Endodermal cell (in vitro differentiated cells): ENCODE data around the gene IL4I1. TPM values are rescaled to one million over a fixed set of nuclear protein-coding genes. Genes with fewer than 3 reads are reported as not detected.
A peak's percentile ranks its signal among the peaks of the same experiment; 100 is the strongest.

Experiments
- DNase-seq: peaks from one replicate; pipeline ENCODE4 v3.0.0-alpha.2; 2017
- H3K27ac ChIP-seq: 2 replicates; pipeline ENCODE4 v1.5.1; 2013; ENCODE audit warnings: mild to moderate bottlenecking, low read depth, low read length, moderate library complexity
- H3K27me3 ChIP-seq: 2 replicates; pipeline ENCODE4 v1.6.1; 2013; ENCODE audit warnings: mild to moderate bottlenecking, low read length, moderate library complexity; ENCODE audit not compliant: insufficient read depth, control insufficient read depth, poor library complexity, severe bottlenecking
- H3K36me3 ChIP-seq: 2 replicates; pipeline ENCODE4 v1.7.0; 2013; ENCODE audit warnings: mild to moderate bottlenecking, low read length, moderate library complexity; ENCODE audit not compliant: control insufficient read depth, insufficient read depth
- H3K4me1 ChIP-seq: one replicate; pipeline ENCODE4 v1.7.0; 2013; ENCODE audit warnings: low read length; ENCODE audit not compliant: control insufficient read depth, insufficient read depth
- H3K4me3 ChIP-seq: 2 replicates; pipeline ENCODE4 v1.5.1; 2013; ENCODE audit warnings: mild to moderate bottlenecking, low read length, moderate library complexity
- H3K9ac ChIP-seq: 2 replicates; pipeline ENCODE4 v1.6.1; 2013; ENCODE audit warnings: mild to moderate bottlenecking, low read length, moderate library complexity; ENCODE audit not compliant: poor library complexity, severe bottlenecking; ENCODE audit errors: extremely low read depth
- H3K9me3 ChIP-seq: 2 replicates; pipeline ENCODE4 v1.6.1; 2013; ENCODE audit warnings: mild to moderate bottlenecking, low read length, moderate library complexity; ENCODE audit not compliant: control insufficient read depth
- H3K27ac Mint-ChIP-seq: 2 replicates; pipeline ENCODE4 v1.8.0; 2020; ENCODE audit warnings: mixed read lengths
- H3K27me3 Mint-ChIP-seq: 2 replicates; pipeline ENCODE4 v1.8.0; 2021; ENCODE audit warnings: mild to moderate bottlenecking, mixed read lengths; ENCODE audit not compliant: insufficient read depth
- H3K36me3 Mint-ChIP-seq: 2 replicates; pipeline ENCODE4 v1.8.0; 2020; ENCODE audit warnings: low read depth, mixed read lengths
- H3K4me1 Mint-ChIP-seq: 2 replicates; pipeline ENCODE4 v1.8.0; 2020; ENCODE audit warnings: mixed read lengths
- H3K4me3 Mint-ChIP-seq: 2 replicates; pipeline ENCODE4 v1.8.0; 2020; ENCODE audit warnings: mild to moderate bottlenecking, moderate library complexity, mixed read lengths
- H3K9me3 Mint-ChIP-seq: 2 replicates; pipeline ENCODE4 v1.8.0; 2020; ENCODE audit warnings: mild to moderate bottlenecking, mixed read lengths
- WGBS, 2 experiments: methylation state at CpG; one replicate each; pipeline versions ENCODE4 v1.1.5 to v1.1.7; 2013; ENCODE audit warnings: missing lambda C conversion rate in 2 of 2, mixed read lengths in 1 of 2; ENCODE audit not compliant: insufficient coverage in 1 of 2, insufficient read length in 1 of 2; 5-methylcytosine and 5-hydroxymethylcytosine counted together
- total RNA-seq, 2 donors: library from RNA; stranded (reverse); fragmentation: NEBNext Ultra II Directional in 1 of 2; extraction: Animal tissue kit (Norgen Biotek cat#: 25700) in 1 of 2; gene quantifications; 2 replicates in 1 of 2; 3 replicates in 1 of 2; pipeline ENCODE4 v1.2.1, GENCODE V29; 2021
- TF ChIP-seq, protein P1 (sequence below): fragments of 200-600 bp; sonication (generic); conservative IDR thresholded peaks from 2 replicates; pipeline ENCODE4 v1.5.0; 2021; ENCODE audit warnings: antibody characterized with exemption, mild to moderate bottlenecking

The IL4I1 gene
- total RNA-seq, 2 donors from 2014 or later: 0.97 TPM; not detected in 1

DNA sequence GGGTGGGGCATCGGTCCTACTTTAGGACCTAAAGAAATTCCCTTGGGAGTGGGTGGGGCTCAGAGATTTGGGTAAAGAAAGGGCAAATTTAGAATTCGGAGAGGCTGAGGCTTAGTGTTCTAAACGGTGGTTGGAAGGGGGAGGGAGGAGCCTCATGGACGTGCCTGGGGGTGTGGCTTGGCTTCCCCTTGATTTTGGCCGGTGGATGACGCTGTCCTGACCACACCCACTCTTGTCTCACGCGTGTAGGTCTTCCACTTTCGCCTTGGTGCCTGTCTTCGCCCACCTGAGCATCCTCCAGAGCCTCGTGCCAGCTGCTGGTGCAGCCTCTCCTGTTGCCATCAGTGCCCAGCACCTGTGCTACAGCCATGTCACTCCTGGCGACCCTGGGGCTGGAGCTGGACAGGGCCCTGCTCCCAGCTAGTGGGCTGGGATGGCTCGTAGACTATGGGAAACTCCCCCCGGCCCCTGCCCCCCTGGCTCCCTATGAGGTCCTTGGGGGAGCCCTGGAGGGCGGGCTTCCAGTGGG is 33.9 kb upstream of the IL4I1 start:
- DNase-seq: peak; percentile 76
- Histone ChIP-seq H3K4me3 (peak overlapping the region; percentile 100), H3K9me3 (no peaks in the 10 kb centered on the region), H3K9ac (no peak overlapping the region), H3K27ac (no peak overlapping the region), H3K27me3 (no peaks in the 10 kb centered on the region), H3K36me3 (peaks cover 43% of the 10 kb centered on the region), H3K4me1 (peaks cover 7% of the 10 kb centered on the region)
- Mint-ChIP-seq H3K27me3 (no peaks in the 10 kb centered on the region), H3K4me3 (peak overlapping the region; percentile 83), H3K4me1 (peaks cover 10% of the 10 kb centered on the region), H3K9me3 (no peaks in the 10 kb centered on the region), H3K27ac (no peak overlapping the region), H3K36me3 (peaks cover 43% of the 10 kb centered on the region)
- TF ChIP-seq, protein P1, sequence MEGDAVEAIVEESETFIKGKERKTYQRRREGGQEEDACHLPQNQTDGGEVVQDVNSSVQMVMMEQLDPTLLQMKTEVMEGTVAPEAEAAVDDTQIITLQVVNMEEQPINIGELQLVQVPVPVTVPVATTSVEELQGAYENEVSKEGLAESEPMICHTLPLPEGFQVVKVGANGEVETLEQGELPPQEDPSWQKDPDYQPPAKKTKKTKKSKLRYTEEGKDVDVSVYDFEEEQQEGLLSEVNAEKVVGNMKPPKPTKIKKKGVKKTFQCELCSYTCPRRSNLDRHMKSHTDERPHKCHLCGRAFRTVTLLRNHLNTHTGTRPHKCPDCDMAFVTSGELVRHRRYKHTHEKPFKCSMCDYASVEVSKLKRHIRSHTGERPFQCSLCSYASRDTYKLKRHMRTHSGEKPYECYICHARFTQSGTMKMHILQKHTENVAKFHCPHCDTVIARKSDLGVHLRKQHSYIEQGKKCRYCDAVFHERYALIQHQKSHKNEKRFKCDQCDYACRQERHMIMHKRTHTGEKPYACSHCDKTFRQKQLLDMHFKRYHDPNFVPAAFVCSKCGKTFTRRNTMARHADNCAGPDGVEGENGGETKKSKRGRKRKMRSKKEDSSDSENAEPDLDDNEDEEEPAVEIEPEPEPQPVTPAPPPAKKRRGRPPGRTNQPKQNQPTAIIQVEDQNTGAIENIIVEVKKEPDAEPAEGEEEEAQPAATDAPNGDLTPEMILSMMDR: no peak
- 75 to 82% methylated on average over 9 to 15 of the region's 15 CpGs for WGBS, 2 experiments

DNA sequence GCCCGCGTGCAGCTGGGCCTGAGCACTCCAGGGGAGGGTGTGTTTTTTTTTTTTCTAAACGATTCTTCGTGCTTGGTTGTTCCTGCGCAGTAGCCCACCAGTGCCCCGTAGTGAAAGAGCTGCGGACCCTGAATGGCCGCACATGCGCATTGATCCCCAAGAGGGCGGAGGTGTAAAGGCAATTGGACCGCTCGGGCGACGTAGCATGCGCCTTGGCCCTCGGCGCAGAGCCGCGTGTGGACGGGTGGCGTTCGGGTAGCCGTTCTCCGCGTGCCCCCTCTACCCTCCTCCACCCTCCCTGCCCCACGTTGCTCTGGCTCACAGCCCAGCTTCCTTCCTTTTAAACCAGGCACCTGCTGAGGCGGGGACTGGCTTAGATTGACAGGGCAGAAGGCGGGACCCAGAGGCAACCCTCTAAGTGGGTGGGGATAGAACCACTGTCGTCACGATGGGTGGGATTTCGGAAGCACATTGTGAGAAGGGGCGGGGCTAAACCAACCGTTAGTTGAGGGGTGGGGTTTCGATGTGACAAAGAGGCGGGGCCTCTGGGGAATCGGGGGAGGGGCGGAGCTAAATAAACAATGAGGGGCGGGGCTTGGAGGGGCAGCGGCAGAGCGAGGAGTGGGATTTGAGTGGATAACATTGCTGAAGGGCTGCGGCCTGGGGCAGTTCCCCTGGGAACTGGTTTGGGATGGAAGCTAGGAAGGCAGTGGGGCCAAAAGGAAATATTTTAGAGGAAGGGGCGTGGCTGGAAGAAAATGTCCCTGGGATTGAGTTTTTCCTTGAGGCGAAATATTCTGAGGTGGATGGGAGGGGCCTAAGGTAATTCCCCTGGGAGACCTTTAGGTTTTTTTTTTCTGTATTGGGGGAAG is 33.2 kb upstream of the IL4I1 start:
- Histone ChIP-seq H3K36me3 (peaks cover 49% of the 10 kb centered on the region), H3K27me3 (no peaks in the 10 kb centered on the region), H3K9me3 (no peaks in the 10 kb centered on the region), H3K4me3 (peak overlapping the region; percentile 100), H3K27ac (peak overlapping the region; percentile 96), H3K9ac (peak overlapping the region; percentile 95), H3K4me1 (peaks cover 7% of the 10 kb centered on the region)
- WGBS, 2 experiments: 3 to 5% methylated on average over 34 to 43 of the region's 43 CpGs
- H3K36me3 Mint-ChIP-seq: peaks cover 47% of the 10 kb centered on the region
- no peaks in the 10 kb centered on the region for H3K27me3 Mint-ChIP-seq
- H3K9me3 Mint-ChIP-seq: no peaks in the 10 kb centered on the region
- H3K4me3 Mint-ChIP-seq: peak overlapping the region; percentile 83
- peak overlapping the region; percentile 99 for H3K27ac Mint-ChIP-seq
- TF ChIP-seq, protein P1: peak; percentile 12
- peak; percentile 99 for DNase-seq
- peaks cover 10% of the 10 kb centered on the region for H3K4me1 Mint-ChIP-seq

DNA sequence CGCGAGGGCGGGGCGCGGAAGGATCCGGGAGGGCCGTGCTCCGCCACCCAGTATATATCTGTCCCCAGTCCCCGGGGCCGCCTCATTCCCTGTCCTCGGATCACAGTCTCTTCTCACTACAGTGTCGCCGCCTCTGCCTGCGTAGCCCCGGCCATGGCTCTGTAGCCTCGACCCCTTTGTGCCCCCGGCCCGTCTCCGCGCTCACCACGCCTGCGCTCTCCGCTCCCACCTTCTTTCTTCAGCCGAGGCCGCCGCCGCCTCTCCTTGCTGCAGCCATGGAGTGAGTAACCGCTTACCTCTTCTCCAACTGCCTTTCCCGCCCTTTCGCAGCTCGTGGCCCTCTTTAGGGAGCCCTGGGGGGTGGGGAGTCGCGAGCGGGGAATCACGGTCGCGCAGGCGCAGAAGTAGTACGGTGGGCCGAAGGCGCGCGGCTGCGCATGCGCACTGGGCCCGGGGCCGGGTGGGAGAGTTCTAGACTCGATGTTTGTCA is 32.5 kb upstream of the IL4I1 start, which contains the start of the genes ATF5 and NUP62:
ATF5 (plus strand) TSS at position 85 of the 490 bp plus-strand sequence. CDS start 1,646 bp downstream, outside the sequence.
NUP62 (minus strand) TSS at position 384 of the 490 bp plus-strand sequence. CDS start 19,697 bp downstream, outside the sequence.
- H3K9me3 Mint-ChIP-seq: no peaks in the 10 kb centered on the region

More for the DNA sequence above, 32.5 kb upstream of the IL4I1 start, which contains the start of the genes ATF5 and NUP62:
- Histone ChIP-seq H3K9me3 (no peaks in the 10 kb centered on the region), H3K4me3 (peak within 1 kb of the TSS; percentile 100), H3K27me3 (no peaks in the 10 kb centered on the region), H3K27ac (peak within 1 kb of the TSS; percentile 96), H3K36me3 (peaks cover 56% of the 10 kb centered on the region), H3K4me1 (peaks cover 7% of the 10 kb centered on the region), H3K9ac (peak within 1 kb of the TSS; percentile 95)
- peaks cover 53% of the 10 kb centered on the region for H3K36me3 Mint-ChIP-seq
- WGBS, 2 experiments: 0% methylated on average over 20 to 48 of the region's 48 CpGs
- peaks cover 10% of the 10 kb centered on the region for H3K4me1 Mint-ChIP-seq
- peak within 1 kb of the TSS; percentile 83 for H3K4me3 Mint-ChIP-seq
- peak within 1 kb of the TSS; percentile 99 for H3K27ac Mint-ChIP-seq
- peak; percentile 92 for DNase-seq
- TF ChIP-seq, protein P1: no peak
- H3K27me3 Mint-ChIP-seq: no peaks in the 10 kb centered on the region
